ENCODE data around the gene ARID3B. TPM values are rescaled to one million over a fixed set of nuclear protein-coding genes. Genes with fewer than 3 reads are reported as not detected.

ARID3B gene
- total RNA-seq, 1 experiment from 2014 or later = 8.1 TPM

DNA sequence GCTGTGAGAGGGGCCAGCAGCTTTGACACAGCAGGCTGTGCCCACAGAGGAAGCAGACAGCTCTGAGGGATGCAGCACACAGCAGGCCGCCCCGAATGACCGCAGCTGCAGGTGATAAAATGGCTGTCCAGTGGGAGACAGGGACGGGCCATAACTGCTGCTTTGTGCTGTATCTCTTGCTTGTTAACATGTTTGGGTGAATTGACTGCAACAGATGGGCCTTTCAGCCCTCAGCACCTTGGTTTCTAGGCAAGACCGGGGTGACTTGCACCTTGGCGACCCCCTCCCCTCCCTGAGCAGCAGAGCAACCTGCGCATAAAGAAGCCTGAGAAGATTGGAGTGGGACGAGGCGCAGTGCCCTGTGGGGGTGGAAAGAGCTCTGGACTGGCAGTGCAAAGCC is 38.0 kb downstream of the ARID3B start (continued):
- TF ChIP-seq FOSL1 (IDR thresholded peaks at IDR 0.05; ENCODE audit: low read depth) (no peak), EZH2 (IDR thresholded peaks at IDR 0.05) (no peak), EZH2phosphoT487 (IDR thresholded peaks at IDR 0.05; ENCODE audit: borderline replicate concordance) (no peak), CBX3 (IDR thresholded peaks at IDR 0.05; ENCODE audit: low read depth) (no peak)

GRCh38 chr15:74580538-74581350 is 39.7 kb downstream of the ARID3B start:
- ChIA-PET POLR2A (no interaction called here), CTCF (no interaction called here), RAD21 (ENCODE audit: low non-redundant PET in 1 of 2, low total read pairs in 2 of 2, uncharacterized antibody in 2 of 2, unreplicated experiment in 2 of 2) (no interaction called here)
- Histone ChIP-seq H3K79me2 (ENCODE audit: insufficient read depth, low read length) (no peaks in the 10 kb centered on the region), H3K9me2 (ENCODE audit: insufficient read depth) (no peaks in the 10 kb centered on the region), H3K9ac (ENCODE audit: low read length) (no peak overlapping the region), H3K4me1 (ENCODE audit: control insufficient read depth in 1 of 2, insufficient read depth in 2 of 2, low read length in 2 of 2) (no peaks in the 10 kb centered on the region), H3K27me3 (ENCODE audit: insufficient read depth, low read length) (no peaks in the 10 kb centered on the region), H3K4me3 (replicated peaks in 1 of 2; ENCODE audit: low read depth in 1 of 2, low read length in 2 of 2) (no peak overlapping the region), H3K36me3 (ENCODE audit: control insufficient read depth in 1 of 2, insufficient read depth in 2 of 2, low read length in 2 of 2) (no peaks in the 10 kb centered on the region), H3K9me3 (ENCODE audit: control insufficient read depth in 1 of 2, insufficient read depth in 1 of 2, low read depth in 1 of 2, low read length in 2 of 2) (no peaks in the 10 kb centered on the region), H4K20me1 (ENCODE audit: insufficient read depth) (no peaks in the 10 kb centered on the region), H3K27ac (ENCODE audit: low read depth, low read length) (no peak overlapping the region), H3K4me2 (ENCODE audit: low read length) (no peak overlapping the region), H2AFZ (ENCODE audit: low read depth, low read length, poor library complexity, severe bottlenecking) (no peak overlapping the region)
- BruUV-seq (replicated peaks) = no TSS peak
- DNase-seq (ENCODE audit: low read depth, low spot score) (no peak), ATAC-seq (no peak)
- intact Hi-C loops (cut with micrococcal nuclease) = no loop called here
- no peak for TF ChIP-seq EZH2phosphoT487 (IDR thresholded peaks at IDR 0.05; ENCODE audit: borderline replicate concordance)
- TF ChIP-seq SIN3A (IDR thresholded peaks at IDR 0.05; ENCODE audit: low read depth) = no peak
- TF ChIP-seq CEBPB (IDR thresholded peaks at IDR 0.05; ENCODE audit: low read depth) = no peak

GRCh38 chr15:74584204-74584603 is 43.2 kb downstream of the ARID3B start:
- Histone ChIP-seq H3K4me2 (ENCODE audit: low read length) (no peak overlapping the region), H3K27ac (ENCODE audit: low read depth, low read length) (no peak overlapping the region), H3K79me2 (ENCODE audit: insufficient read depth, low read length) (no peaks in the 10 kb centered on the region), H3K4me1 (ENCODE audit: control insufficient read depth in 1 of 2, insufficient read depth in 2 of 2, low read length in 2 of 2) (peaks cover 10 to 14% of the 10 kb centered on the region in 2 experiments), H3K9me3 (ENCODE audit: control insufficient read depth in 1 of 2, insufficient read depth in 1 of 2, low read depth in 1 of 2, low read length in 2 of 2) (no peaks in the 10 kb centered on the region), H3K9me2 (ENCODE audit: insufficient read depth) (no peaks in the 10 kb centered on the region), H3K27me3 (ENCODE audit: insufficient read depth, low read length) (no peaks in the 10 kb centered on the region), H3K36me3 (ENCODE audit: control insufficient read depth in 1 of 2, insufficient read depth in 2 of 2, low read length in 2 of 2) (no peaks in the 10 kb centered on the region), H2AFZ (ENCODE audit: low read depth, low read length, poor library complexity, severe bottlenecking) (no peak overlapping the region), H4K20me1 (ENCODE audit: insufficient read depth) (no peaks in the 10 kb centered on the region), H3K9ac (ENCODE audit: low read length) (no peak overlapping the region), H3K4me3 (replicated peaks in 1 of 2; ENCODE audit: low read depth in 1 of 2, low read length in 2 of 2) (no peak overlapping the region)
- ATAC-seq (no peak), DNase-seq (ENCODE audit: low read depth, low spot score) (no peak)
- intact Hi-C loops (cut with micrococcal nuclease) = no loop called here
- ChIA-PET POLR2A (no interaction called here), CTCF (no interaction called here), RAD21 (ENCODE audit: low non-redundant PET in 1 of 2, low total read pairs in 2 of 2, uncharacterized antibody in 2 of 2, unreplicated experiment in 2 of 2) (no interaction called here)
- no TSS peak for BruUV-seq (replicated peaks)
- TF ChIP-seq ZBTB33 (IDR thresholded peaks at IDR 0.05; ENCODE audit: extremely low read depth, insufficient replicate concordance, low read length) (no peak), ZNF274 (IDR thresholded peaks at IDR 0.05; ENCODE audit: low read depth, low read length) (no peak), EZH2 (IDR thresholded peaks at IDR 0.05) (no peak), RAD21 (IDR thresholded peaks at IDR 0.05; ENCODE audit: low read depth) (no peak), CTCF (IDR thresholded peaks at IDR 0.05 in 2 of 3, conservative IDR thresholded peaks at IDR 0.05 in 1 of 3; ENCODE audit: borderline replicate concordance in 1 of 3, insufficient read depth in 1 of 3, low read depth in 2 of 3, low read length in 2 of 3) (no peak), TCF7L2 (IDR thresholded peaks at IDR 0.05; ENCODE audit: borderline replicate concordance, extremely low read depth, insufficient read depth, insufficient read length) (no peak)
